HuH-7 (cell line): Measurements from ENCODE around the gene ANKRD60.

Source experiments
- DNase-seq: peaks from one replicate; pipeline ENCODE4 v3.0.0; 2011; ENCODE audit warnings: low spot score

The ANKRD60 gene

DNA sequence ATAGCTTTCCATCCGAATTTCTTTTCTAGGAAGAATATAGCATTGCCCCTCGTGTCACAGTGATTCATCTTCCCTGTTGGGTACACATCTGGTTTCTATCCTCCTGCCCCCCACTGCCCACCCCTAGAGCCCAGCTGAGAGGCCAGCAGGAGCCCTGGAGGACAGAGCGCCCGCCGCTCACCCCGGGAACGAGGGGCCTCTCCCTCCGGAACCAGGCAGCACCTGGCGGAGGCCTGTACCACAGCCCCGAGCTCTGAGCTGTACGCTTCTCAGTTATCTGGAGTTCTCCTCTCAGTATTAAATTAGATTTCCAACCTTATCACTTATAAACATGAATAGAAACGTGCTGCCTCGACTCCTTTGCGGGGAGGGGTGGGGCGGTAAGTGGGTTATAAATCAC is 6.0 kb downstream of the ANKRD60 start:
- no peak for DNase-seq

DNA sequence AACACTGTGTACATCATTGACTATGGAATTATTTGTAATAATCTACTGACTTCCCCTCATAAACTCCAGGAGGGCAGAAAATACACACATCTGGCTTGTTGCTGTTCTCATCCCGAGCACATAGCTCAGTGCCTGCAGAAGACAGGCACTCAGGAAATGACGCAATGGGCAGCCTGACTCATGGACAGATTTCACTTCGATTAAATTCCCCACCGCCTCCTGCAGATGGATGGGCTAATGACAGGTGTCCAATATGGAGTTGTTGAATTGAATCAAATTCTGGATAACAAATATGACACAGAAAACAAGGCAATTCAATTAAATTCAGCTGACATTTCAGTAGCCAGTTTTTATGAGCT is 9.1 kb downstream of the ANKRD60 start:
- no peak for DNase-seq

DNA sequence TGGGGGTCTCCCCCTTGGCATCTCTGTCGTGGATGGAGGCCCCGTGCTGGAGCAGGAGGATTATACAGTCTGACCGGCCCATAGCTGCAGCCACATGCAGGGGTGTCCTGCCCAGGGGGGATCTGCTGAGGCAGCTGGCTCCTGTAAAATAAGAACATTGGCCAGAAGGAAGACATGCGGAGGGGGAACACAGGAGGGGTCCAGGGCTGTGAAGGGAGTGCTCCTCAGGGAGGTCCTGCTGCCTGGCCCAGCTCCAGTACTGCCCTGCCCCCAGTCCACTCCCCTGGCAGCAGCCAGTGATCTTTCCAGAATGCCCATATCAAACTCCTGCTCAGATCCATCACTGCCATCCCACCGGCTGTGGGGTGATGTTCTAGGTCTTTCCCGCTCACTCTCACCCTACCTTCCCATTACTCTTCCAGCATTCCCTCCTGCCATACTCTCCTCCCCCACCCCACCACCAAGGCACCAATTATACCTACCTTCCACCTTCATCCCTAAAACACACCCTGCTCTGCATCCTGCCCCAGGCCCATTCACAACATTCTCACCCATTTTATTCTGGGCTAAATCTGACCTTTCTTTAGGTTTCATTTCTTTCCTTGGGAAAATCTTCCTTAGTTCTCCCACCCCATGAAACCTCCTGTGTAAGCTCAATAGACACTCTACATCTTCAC is 9.7 kb downstream of the ANKRD60 start:
- no peak for DNase-seq

DNA sequence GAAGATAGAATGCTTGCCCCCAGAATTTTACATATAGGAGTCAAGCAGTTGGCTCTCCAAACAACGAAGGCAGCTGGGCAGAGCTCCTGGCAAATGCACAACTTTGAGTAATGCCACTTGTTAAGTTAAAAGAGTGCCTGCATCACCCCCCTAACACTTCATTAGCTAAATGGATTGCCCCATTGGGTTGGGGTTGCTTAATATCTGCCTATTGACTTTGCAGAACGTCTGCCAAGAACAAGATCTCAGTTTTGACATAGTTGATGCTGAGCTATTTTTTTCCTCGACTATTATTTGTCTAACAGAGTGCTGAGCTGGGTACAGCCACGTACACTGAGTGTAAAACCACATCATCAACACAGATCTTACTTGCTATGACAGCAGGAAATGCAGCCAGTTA is 12.1 kb downstream of the ANKRD60 start:
- DNase-seq, result no peak

DNA sequence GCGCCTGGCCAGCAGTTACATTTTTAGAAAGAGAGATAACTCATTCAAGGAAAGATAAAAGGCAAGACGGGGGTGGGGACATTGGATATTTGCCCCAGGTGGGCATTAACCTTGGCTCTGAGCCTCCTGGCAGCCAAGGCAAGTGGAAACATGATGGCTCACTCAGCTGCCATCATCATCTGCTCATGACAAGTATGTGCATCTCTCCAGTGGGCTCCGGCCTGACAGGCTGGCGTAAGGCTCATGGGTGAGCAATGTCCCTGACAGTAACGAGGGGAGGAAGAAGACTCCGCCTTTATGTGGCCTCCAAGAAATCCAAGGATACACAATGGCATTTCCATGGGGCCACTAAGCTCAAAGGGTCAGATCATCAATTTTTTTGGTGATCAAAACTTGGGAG is 13.3 kb downstream of the ANKRD60 start:
- no peak for DNase-seq

DNA sequence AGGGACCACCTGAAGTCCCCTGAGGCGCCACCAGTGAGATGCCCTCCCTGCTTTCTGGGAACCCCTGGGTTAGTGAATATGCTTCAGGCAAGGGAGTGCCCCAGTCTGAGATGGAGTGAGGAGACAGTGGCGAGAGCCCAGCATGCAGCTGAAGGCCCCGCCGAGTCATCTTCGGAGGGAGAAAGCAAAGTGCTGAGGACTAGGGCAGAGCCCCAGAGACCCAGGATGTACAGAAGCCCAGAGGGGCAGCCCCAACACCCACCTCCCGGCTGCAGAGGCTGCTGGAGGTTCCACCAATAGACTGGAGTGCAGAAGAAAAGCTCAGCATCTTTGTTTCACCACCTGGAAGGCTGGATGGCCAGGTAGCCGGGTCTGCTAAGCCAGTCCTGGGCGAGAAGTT is 14.1 kb downstream of the ANKRD60 start:
- no peak for DNase-seq

DNA sequence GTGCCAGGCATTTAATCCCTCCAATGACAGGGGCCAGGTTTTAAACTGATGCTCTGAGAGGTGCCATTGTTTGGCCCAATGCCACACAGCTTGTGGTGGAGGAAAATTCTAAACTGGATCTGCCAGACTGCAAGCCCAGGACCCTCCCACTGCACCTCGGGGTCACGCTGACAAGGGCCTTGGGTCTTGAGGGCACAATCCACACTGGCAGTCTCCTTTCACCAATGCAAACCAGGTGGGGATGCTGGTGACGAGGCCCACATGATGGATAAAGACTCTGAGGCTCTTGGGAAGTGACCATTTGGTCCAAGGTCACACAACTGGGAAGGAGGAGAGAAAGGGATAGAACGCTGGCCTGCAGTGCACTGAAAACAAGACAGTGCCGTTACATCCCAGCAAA is 14.7 kb downstream of the ANKRD60 start:
- no peak for DNase-seq

DNA sequence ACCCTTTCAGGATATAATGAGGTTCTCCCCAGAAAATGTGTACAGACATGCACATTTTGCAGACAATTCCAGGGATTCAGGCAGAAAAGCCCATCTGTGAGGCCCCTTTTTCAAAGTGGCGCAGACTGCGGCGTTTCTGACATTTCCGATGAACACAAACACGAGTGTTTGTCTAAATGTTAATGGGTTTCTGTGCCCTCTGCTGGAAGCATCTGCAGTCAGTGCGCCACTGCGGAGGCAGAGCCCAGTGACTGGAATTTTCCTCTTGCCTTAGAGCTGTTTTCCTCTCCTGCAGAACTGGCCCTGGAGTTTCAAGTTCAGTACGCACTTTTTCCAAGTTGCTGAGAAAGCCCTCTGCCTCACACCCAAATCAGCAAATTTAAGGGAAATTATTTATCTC is 15.3 kb downstream of the ANKRD60 start:
- DNase-seq, result no peak

DNA sequence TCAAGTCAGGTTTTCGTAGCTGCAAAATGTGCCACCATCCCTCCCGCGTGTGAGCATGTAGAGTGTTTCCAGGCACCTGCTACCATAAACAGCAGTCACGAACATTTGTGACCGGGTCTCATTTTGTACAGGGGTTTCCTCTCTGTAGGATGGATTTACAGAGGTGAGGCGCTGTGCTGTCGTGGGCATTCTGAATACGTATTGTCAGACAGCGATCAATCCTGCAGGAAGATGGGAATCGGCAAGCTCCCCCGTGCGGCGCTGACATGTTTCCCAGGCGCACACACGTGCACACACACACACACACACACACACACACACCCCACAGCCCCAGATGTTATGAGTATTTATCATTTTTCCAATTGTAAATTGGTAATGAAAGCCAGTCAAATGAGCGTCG is 15.8 kb downstream of the ANKRD60 start:
- DNase-seq, result no peak

DNA sequence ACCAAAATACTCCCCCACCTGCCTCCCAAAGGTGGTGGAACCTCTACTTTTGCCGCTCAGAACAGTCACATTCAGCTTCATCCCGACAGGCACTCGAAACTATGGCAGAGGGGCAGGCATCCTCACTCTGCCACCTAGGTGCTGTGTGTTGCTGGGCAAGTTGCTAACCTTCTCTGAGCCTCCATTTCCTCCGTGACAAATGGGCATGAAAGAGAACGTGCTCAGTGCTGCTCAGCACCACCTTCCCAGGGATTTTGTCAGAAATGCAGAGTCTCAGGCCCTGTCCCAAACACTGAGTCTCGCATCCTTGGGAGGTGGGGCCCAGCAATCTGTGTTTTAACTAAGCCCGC is 18.1 kb downstream of the ANKRD60 start:
- DNase-seq, result no peak

DNA sequence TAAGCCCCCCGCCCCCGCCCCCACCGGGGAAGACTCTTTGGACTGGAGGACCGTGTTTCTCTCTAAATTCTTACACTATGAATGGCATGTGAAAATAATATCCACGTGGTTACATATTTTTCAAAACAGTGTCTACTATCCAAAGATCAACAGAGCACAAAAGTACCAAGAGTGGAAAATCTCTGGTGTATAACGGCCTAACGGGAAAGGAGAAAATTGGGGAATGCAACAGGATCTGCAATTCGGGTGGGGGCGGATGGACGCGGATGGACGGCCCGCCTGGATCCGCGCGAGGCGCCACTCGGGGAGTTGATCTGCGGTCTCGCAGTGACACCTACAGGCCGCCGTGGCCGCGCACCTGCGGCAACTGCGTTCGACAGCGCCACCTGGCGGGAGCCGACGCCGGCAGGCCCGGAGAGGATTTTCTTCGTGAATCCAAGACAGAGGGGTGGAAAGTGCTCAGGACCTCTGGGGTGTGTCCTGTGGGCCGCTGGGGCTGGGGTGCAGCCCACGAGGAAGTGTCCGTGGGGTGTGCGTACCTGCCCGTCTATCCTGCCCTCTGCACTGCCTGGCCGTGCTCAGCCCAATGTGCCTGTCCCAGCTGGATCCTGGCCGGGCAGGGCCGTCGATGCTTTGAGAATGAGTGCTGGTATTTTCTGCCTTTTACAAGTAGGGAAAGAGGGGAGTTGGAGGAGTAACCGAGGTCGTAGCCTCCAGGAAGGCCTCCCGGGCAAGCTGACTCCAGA is 18.6 kb downstream of the ANKRD60 start:
- DNase-seq, result peak; percentile 91

DNA sequence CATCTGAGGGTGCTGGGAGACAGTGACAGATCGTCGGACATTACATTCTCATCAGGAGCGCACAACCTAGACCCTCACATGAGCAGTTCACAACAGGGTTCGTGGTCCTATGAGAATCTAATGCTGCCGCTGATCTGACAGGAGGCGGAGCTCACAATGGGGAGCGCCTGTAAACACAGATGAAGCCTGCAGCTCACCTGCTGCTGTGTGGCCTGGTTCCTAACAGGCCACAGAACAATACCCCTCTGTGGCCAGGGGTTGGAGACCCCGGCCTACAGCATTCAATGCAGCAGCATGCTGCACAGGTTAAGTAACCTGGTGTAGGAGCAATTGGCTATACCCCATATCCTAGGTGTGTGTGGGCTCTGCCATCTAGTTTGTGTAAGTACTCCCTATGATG is 19.5 kb downstream of the ANKRD60 start:
- DNase-seq, result no peak

DNA sequence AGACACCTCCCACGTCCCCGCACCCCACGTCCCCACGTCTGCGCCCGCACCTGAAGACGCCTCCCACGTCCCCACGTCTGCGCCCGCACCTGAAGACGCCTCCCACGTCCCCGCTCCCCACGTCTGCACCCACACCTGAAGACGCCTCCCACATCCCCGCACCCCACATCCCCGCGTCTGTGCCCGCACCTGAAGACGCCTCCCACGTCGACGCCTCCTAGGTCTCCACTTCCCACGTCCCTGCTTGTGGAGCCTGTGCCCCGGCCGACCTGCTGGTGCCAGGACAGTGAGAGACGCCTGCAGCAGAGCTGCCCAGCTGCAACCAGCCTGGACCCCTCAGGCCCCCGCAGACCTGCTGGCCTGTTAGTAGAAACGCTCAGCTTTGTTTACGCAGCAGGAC is 22.6 kb downstream of the ANKRD60 start:
- DNase-seq, result no peak

DNA sequence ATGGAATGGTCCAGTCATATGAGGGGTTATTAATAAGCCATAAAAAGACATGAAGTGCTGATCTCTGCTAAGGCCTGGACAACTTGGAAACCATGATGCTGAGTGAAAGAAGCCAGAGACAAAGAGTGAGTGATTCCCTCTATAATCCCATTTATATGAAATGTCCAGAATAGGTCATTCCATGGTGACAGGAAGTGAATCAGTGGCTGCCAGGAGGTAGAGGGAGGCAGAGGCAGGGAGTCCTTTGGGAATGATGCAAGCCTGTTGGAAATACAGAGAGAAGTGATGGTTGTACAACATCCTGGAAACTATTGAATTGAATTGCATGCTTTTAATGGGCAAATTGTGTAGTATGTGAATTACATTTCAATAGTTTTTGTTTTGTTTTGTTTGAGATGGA is 26.4 kb downstream of the ANKRD60 start:
- DNase-seq, result no peak

DNA sequence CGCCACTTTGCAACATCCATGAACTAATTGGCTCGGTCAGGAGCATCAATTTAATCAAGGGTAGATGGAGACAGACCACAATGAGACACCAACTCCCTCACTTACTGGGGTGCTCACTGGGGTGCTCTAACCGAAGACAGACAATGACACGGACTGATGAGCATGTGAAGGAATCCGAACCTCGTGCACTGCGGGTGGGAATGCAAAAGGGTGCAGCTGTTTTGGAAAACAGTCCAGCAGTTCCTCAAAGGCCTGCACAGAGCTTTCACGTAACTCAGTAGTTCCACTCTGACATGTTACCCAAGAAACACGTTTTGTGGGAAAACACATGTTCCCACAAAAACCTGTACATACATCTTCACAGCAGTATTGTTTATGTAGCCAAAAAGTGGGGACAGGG is 26.8 kb downstream of the ANKRD60 start:
- no peak for DNase-seq

DNA sequence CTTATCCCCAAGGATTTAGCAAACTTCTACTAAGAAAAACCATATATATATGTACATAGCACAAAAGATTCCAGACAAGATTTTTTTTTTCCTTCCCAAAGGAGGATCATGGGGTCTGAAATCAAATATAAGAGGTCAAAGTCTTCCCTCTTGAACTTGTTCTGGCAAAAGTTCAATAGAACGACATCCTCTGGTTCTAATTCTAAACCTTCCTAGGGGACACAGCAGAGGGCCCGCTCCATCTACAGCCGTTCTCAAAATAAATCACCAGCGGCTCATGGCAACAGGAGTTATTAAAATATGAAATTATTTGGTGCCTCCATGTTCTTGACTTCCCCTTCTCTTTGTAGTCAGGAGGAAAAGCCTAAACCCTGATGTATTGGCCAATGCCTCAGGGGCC is 29.0 kb downstream of the ANKRD60 start:
- no peak for DNase-seq

DNA sequence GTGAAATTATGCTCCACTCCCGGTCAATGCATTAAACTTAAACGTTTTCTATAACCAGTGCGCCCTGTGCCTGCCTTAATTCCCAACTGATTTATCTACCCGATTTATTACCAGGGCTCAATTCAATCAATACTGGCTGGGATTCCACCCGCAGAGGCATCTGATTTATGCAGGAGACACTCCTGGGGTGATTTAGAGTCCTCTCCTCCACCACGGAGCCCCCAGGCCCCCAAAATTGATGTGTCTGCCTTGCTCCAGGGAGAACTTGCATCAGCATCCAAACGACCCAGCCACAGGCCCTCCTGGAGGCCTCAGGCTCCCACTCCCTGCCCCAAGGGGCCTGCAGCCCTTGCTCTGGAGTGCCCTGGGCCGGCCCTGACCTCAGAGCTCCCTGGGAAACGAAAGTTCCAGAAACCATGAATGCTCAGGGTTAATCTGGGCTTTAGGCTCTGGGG is 29.5 kb downstream of the ANKRD60 start:
- DNase-seq, result no peak

DNA sequence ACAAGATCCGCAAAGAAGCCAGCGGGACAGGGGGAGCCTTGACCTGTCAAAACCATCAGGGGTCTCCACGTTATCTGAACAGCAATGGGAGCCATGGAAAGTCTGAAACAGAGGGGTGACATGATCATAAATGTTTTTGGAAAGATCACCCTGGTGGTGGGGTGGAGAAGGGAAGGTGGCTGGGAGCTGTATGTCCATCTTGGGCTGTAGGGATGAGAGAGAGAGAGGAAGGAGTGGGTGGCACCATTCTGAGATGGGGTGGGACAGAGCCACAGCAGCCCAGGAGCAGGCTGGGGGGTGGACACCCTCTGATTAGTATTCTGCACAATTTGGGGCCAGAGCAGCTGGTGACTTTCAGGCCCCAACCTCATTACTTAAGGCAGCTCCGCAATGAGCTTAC is 30.1 kb downstream of the ANKRD60 start:
- no peak for DNase-seq

DNA sequence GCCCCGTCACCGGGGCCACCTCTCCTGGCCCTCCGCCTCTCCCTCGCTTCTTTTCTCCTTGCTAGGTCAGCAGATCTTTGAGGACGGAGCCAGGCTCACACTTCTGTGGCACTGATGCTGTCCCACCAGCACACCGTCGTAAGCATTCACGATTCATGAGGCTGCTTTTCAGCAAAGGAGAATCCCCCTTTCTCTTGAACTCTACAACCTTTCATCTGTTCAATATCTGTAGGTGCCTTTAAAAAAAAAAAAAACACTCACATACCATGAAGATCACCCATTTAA is 31.3 kb downstream of the ANKRD60 start:
- no peak for DNase-seq

DNA sequence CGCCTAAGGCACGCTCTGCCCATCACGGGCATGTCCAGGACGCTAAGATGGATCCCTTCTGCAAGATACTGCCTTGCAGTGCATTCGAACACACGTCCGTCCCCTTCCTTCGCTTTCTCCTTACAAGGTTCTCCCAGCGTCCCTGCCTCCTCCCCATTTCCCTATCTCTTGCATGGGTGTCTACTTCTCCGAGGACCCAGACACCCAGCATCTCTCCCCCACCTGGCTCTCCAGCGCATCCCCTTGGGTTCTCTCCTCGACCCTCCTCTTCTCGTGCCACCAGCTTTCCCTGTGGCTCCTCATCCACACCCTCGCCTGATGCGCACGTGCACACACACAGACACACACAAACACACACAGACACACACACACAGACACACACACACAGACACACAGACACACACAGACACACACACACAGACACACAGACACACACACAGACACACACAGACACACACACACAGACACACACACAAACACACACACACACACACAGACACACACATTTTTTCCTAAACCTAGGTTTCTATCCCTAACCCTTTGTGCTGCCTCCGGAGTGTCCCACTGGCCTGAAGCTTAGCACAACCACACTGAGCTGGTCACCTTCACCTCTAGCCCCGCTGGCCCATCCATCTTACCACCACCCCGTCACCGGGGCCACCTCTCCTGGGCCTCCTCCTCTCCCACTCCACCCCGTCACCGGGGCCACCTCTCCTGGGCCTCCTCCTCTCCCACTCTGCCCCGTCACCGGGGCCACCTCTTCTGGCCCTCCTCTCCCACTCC is 31.9 kb downstream of the ANKRD60 start:
- no peak for DNase-seq

DNA sequence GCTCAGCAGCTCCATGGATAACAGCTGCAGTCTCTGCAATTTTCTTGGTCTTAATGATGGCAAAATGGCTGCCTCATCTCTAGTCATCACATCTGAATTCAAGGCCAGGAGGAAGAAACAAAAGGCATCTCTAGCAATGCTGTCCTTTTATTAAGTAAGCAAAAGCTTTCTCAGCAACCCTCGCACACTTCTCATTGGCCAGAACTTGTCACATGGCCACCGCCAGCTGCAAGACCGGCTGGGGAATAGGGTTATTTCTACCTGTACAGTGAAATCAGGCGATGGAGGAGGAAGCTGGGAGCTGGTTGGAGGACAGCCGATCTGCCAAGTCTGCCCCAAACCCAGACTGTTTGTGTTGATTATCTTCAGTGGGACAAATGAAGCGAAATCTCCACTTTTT is 33.4 kb downstream of the ANKRD60 start:
- no peak for DNase-seq

DNA sequence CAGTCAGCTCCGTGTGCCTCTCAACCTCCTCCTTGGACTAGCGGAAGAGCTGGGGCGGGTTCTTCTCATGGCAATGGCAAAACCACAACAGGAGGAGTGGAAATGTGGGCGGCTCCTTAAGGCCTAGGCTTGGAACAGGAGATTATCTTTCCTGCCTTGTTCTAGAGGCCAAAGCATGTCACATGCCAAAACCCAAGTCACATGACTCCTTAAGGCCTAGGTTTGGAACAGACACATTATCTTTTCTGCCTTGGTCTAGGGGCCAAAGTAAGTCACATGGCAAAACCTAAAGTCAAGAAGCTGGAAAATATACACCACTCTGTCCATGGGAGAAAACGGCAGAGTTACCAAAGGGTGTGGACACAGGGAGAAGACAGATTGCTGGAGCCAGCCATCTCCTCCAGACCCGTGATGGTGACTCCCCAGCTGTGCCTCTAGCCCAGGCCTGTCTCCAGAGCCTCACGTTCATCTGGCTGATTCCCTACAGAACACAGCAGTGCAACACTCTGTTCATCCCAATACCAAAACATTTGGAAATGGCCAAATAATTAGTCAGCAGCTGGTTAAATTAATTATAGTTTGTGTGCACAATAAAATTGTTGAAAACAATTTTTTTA is 34.2 kb downstream of the ANKRD60 start:
- no peak for DNase-seq

DNA sequence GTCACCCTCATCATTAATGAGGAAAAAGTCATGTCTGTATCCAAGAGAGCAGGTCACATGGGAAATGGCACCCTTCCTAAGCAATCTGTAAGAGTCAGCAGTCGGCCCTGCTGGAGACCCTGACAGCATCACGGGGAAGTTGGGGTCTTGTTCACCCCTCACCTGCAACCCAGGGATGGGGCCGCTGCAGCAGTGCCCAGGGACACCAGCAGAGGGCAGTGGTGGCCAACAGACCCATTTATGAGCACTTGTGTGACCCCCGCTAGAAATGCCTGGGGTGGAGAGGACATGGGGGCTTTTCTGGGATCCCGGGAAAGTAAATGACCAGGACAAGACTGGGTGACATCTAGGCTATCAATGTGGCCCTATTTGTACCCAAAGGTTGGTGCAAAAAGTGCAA is 35.9 kb downstream of the ANKRD60 start:
- peak; percentile 45 for DNase-seq
